PC-3 (cell line): ENCODE results near the gene LTB4R. TPM values are rescaled to one million over a fixed set of nuclear protein-coding genes. Genes with fewer than 3 reads are reported as not detected.

Experiments
- ATAC-seq: fragments of 200-7000 bp; cut with Tn5 transposase; 2 replicates; pipeline ENCODE4 v1.9.1; 2020; ENCODE audit warnings: mild to moderate bottlenecking, moderate library complexity
- BruUV-seq: library from RNA; stranded (reverse); fragments of 400-500 nt; replicated peaks from 2 replicates; lab custom pipeline; 2021; lab: Mats Ljungman, UMichigan
- CTCF ChIA-PET: fragments of 300-600 bp; sonication (Branson Sonifier 250); formaldehyde crosslinking; loops from one replicate; lab custom pipeline; 2022; ENCODE audit warnings: antibody characterized with exemption; lab: Charles Lee
- POLR2A ChIA-PET: fragments of 300-600 bp; sonication (Branson Sonifier 250); formaldehyde crosslinking; loops from one replicate; lab custom pipeline; 2022; ENCODE audit warnings: antibody characterized with exemption; ENCODE audit not compliant: unreplicated experiment; lab: Charles Lee
- DNase-seq: peaks from one replicate; pipeline ENCODE4 v3.0.0-alpha.2; 2015
- H2AFZ ChIP-seq: fragments of 300-600 bp; sonication (generic); 2 replicates; pipeline ENCODE4 v1.6.0; 2016; ENCODE audit warnings: antibody characterized with exemption, low read length
- H3F3A ChIP-seq: fragments of 300-600 bp; sonication (generic); one replicate; pipeline ENCODE4 v1.6.0; 2017; ENCODE audit warnings: antibody characterized with exemption, low read length, control low read depth, mild to moderate bottlenecking; ENCODE audit not compliant: unreplicated experiment
- H3K27ac ChIP-seq: fragments of 300-600 bp; sonication (generic); 2 replicates; pipeline ENCODE4 v1.5.1; 2016; ENCODE audit warnings: mild to moderate bottlenecking, low read length
- H3K27me3 ChIP-seq: fragments of 300-600 bp; sonication (generic); 2 replicates; pipeline ENCODE4 v1.6.1; 2016; ENCODE audit warnings: low read length, mixed read lengths
- H3K36me3 ChIP-seq: fragments of 300-600 bp; sonication (generic); 2 replicates; pipeline ENCODE4 v1.6.1; 2016; ENCODE audit warnings: low read depth, mixed run types, low read length, mixed read lengths
- H3K4me1 ChIP-seq: fragments of 300-600 bp; sonication (generic); 2 replicates; pipeline ENCODE4 v1.5.1; 2016; ENCODE audit warnings: low read length; ENCODE audit not compliant: insufficient read depth
- H3K4me2 ChIP-seq: fragments of 300-600 bp; sonication (generic); 2 replicates; pipeline ENCODE4 v1.6.0; 2016; ENCODE audit warnings: low read length
- H3K4me3 ChIP-seq: fragments of 300-600 bp; sonication (generic); 2 replicates; pipeline ENCODE4 v1.5.1; 2016; ENCODE audit warnings: mild to moderate bottlenecking, low read length, mixed read lengths
- H3K79me2 ChIP-seq: fragments of 300-600 bp; sonication (generic); 2 replicates; pipeline ENCODE4 v1.6.1; 2017; ENCODE audit warnings: low read length, mixed read lengths
- H3K9ac ChIP-seq: fragments of 300-600 bp; sonication (generic); 2 replicates; pipeline ENCODE4 v1.6.0; 2016; ENCODE audit warnings: mild to moderate bottlenecking, low read length
- H3K9me2 ChIP-seq: fragments of 300-600 bp; sonication (generic); replicated peaks from 2 replicates; pipeline ENCODE4 v1.6.1; 2016; ENCODE audit warnings: mixed run types, low read length, mixed read lengths
- H3K9me3 ChIP-seq: fragments of 300-600 bp; sonication (generic); 2 replicates; pipeline ENCODE4 v1.6.1; 2016; ENCODE audit warnings: low read length, mixed read lengths
- H4K20me1 ChIP-seq: fragments of 300-600 bp; sonication (generic); 2 replicates; pipeline ENCODE4 v1.6.1; 2016; ENCODE audit warnings: low read length, mixed read lengths
- CTCF ChIP-seq: fragments of 300-600 bp; sonication (generic); conservative IDR thresholded peaks from 2 replicates; pipeline ENCODE4 v1.5.1; 2017; ENCODE audit warnings: antibody characterized with exemption, low read depth, mild to moderate bottlenecking, low read length
- EZH2 ChIP-seq: fragments of 300-600 bp; sonication (generic); IDR thresholded peaks from one replicate; pipeline ENCODE4 v1.6.1; 2017; ENCODE audit warnings: antibody characterized with exemption, mild to moderate bottlenecking, low read length; ENCODE audit not compliant: unreplicated experiment
- EZH2phosphoT487 ChIP-seq: fragments of 300-600 bp; sonication (generic); IDR thresholded peaks from 2 replicates; pipeline ENCODE4 v1.6.1; 2018; ENCODE audit warnings: mild to moderate bottlenecking, antibody characterized with exemption, low read length, borderline replicate concordance
- intact Hi-C: fragments of 100-400 bp; cut with micrococcal nuclease; formaldehyde crosslinking; loops from 2 replicates; pipeline ENCODE4 v1.9.0; 2023
- total RNA-seq: library from RNA; depleted of rRNA; stranded (reverse); fragments of >200 nt; gene quantifications from 2 replicates; pipeline ENCODE4 v1.2.3, GENCODE V29; 2014

Gene LTB4R
- total RNA-seq, 1 experiment from 2014 or later: 11.6 TPM

- Histone ChIP-seq H3K27me3 (no peaks in the 10 kb centered on the region), H3K9ac (no peak within 1 kb of the TSS), H3K4me2 (no peak within 1 kb of the TSS), H3K9me3 (no peaks in the 10 kb centered on the region), H4K20me1 (no peaks in the 10 kb centered on the region), H3K27ac (no peak within 1 kb of the TSS), H2AFZ (no peak within 1 kb of the TSS), H3F3A (no peaks in the 10 kb centered on the region), H3K79me2 (no peaks in the 10 kb centered on the region), H3K4me3 (no peak within 1 kb of the TSS), H3K36me3 (peaks cover 25% of the 10 kb centered on the region; the same call in 1 of the 2 replicates), H3K4me1 (peaks cover 9% of the 10 kb centered on the region), H3K9me2 (no peaks in the 10 kb centered on the region)
- ATAC-seq (no peak), DNase-seq (no peak)
- TF ChIP-seq EZH2 (no peak), CTCF (no peak), EZH2phosphoT487 (no peak)
- BruUV-seq: no TSS peak
- POLR2A ChIA-PET: no interaction called here
- intact Hi-C loops: no loop called here
- CTCF ChIA-PET: no interaction called here
Observed at GRCh38 chr14:24309538-24310264, 1.6 kb upstream of the LTB4R start, which contains the start of gene LTB4R2. Gene LTB4R2, plus strand, starts transcription at chr14:24310140. Its CDS starts 525 bp downstream, at chr14:24310665.

- no peak for DNase-seq
- no TSS peak for BruUV-seq
- Histone ChIP-seq H3K27me3 (no peaks in the 10 kb centered on the region), H4K20me1 (no peaks in the 10 kb centered on the region), H3K9ac (no peak overlapping the region), H3K79me2 (no peaks in the 10 kb centered on the region), H3K9me2 (no peaks in the 10 kb centered on the region), H3K36me3 (peaks cover 20% of the 10 kb centered on the region; the same call in 1 of the 2 replicates), H3K9me3 (no peaks in the 10 kb centered on the region), H3K4me1 (peaks cover 9% of the 10 kb centered on the region), H3F3A (no peaks in the 10 kb centered on the region), H3K4me3 (no peak overlapping the region), H2AFZ (no peak overlapping the region), H3K27ac (no peak overlapping the region), H3K4me2 (no peak overlapping the region)
- intact Hi-C loops: no loop called here
- ChIA-PET POLR2A (no interaction called here), CTCF (no interaction called here)
- TF ChIP-seq EZH2 (no peak), EZH2phosphoT487 (no peak), CTCF (no peak)
- no peak for ATAC-seq
Observed at GRCh38 chr14:24310265-24310645, 1.0 kb upstream of the LTB4R start.

- CTCF ChIA-PET: no interaction called here
- no peak for ATAC-seq
- Histone ChIP-seq H2AFZ (no peak overlapping the region), H3K9ac (no peak overlapping the region), H3K4me3 (no peak overlapping the region), H3K79me2 (no peaks in the 10 kb centered on the region), H3K27me3 (no peaks in the 10 kb centered on the region), H4K20me1 (no peaks in the 10 kb centered on the region), H3K27ac (no peak overlapping the region), H3K9me3 (no peaks in the 10 kb centered on the region), H3K4me2 (no peak overlapping the region), H3K4me1 (peaks cover 14% of the 10 kb centered on the region), H3K36me3 (peaks cover 12% of the 10 kb centered on the region; the same call in 1 of the 2 replicates), H3K9me2 (no peaks in the 10 kb centered on the region), H3F3A (no peaks in the 10 kb centered on the region)
- BruUV-seq: no TSS peak
- no peak for DNase-seq
- intact Hi-C loops: no loop called here
- no peak for TF ChIP-seq EZH2phosphoT487
- TF ChIP-seq CTCF: no peak
- no peak for TF ChIP-seq EZH2
- POLR2A ChIA-PET: no interaction called here
Observed at GRCh38 chr14:24311837-24312615, 724 bp downstream of the LTB4R start.
